ENCODE measurements around the gene NHLRC3. TPM values are rescaled to one million over a fixed set of nuclear protein-coding genes. Genes with fewer than 3 reads are reported as not detected.

Gene NHLRC3
- total RNA-seq, 2 donors from 2014 or later, result 27.1 to 30.3 TPM

Other genes with a start within 250 kb of the NHLRC3 start
- gene STOML3, start 47.6 kb upstream of the NHLRC3 start, total RNA-seq, result not detected
- 100 to 1,000 TPM; 114 to 116 TPM for gene PROSER1, start 367 bp upstream of the NHLRC3 start, total RNA-seq

Measured in activated T-cell treated with anti-CD3 and anti-CD28 coated beads, Interleukin-2, amount 50 U/mL, for 72 hours (primary cell).